AG04450 (cell line): Measurements from ENCODE around the gene ERN1. TPM values are rescaled to one million over a fixed set of nuclear protein-coding genes. Genes with fewer than 3 reads are reported as not detected.

Experiments used
- CTCF ChIA-PET: fragments of 300-600, 350-600 bp; formaldehyde crosslinking; extraction: SDS; loops from one replicate; lab custom pipeline; 2022; ENCODE audit warnings: antibody characterized with exemption, inconsistent platforms; lab: Charles Lee
- POLR2A ChIA-PET: fragments of 350-600 bp; formaldehyde crosslinking; extraction: SDS; loops from one replicate; lab custom pipeline; 2021; ENCODE audit warnings: antibody characterized with exemption, inconsistent platforms; lab: Yijun Ruan, JAX
- DNase-seq: peaks from one replicate; pipeline ENCODE4 v3.0.0-alpha.2; 2011; ENCODE audit warnings: low read depth, low spot score
- H3K27ac ChIP-seq: one replicate; pipeline ENCODE4 v1.5.1; 2012; ENCODE audit warnings: low read depth, low read length, control low read depth
- H3K27me3 ChIP-seq: one replicate; pipeline ENCODE4 v1.6.0; 2012; ENCODE audit warnings: low read length; ENCODE audit not compliant: control insufficient read depth, insufficient read depth
- H3K4me3 ChIP-seq: 2 replicates; pipeline ENCODE4 v1.5.1; 2011; ENCODE audit warnings: mild to moderate bottlenecking, low read depth, low read length, control low read depth
- H3K9me3 ChIP-seq: 2 replicates; pipeline ENCODE4 v1.5.1; 2012; ENCODE audit warnings: low read length; ENCODE audit not compliant: control insufficient read depth, insufficient read depth
- CTCF ChIP-seq: IDR thresholded peaks from 2 replicates; pipeline ENCODE4 v1.5.1; 2011; ENCODE audit warnings: low read depth, low read length, control low read depth, inconsistent platforms
- polyA plus RNA-seq: library from polyadenylated mRNA; depleted of rRNA; stranded (reverse); fragments of >200 nt; gene quantifications from 2 replicates; pipeline ENCODE4 v1.2.3, GENCODE V29; 2011

The ERN1 gene
- polyA plus RNA-seq, 1 experiment = 4.7 TPM

DNA sequence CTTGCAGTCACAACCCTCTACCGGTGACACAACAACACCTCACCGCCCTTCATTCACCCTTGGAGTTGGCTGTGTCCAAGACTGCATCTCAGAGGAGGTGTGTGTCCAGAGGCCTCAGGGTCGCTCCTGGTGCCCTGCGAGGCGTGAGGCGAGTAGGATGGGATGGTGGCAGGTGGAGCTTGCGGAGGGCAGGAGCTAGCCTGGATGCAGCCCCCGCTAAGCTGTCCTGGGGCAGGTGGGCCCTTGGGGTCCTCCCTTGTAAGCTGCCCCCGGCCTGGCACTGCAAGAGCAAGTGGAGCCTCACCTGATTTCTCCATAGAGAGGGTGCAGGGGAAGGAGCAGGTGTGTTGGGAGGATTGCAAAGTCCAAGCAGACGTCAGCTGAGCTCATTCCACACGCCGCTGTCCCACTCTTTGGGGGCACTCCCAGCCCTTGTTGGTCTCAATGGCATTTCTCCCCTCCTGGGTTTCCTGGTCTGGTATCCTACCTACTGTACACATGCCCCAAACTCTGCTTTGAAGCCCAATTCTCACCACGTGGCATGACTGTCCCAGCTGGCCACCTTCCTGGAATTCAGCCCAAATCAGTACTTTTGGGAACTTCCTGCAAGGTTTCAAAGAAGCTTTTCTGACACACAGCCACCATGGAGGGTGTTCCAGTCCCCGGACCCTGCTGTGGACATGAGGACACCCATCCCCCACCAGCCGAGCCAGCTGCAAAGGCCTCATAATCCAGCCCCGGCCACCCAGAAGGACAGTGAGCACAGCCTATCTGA is 91.4 kb downstream of the ERN1 start:
- CTCF ChIA-PET = interaction anchor here (0.7 to 2.3 kb wide), 3 partner anchors 10 to 95 kb away, joined by 3 to 13 read pairs (median 6); no protein-coding TSS in a partner anchor
- Histone ChIP-seq H3K9me3 (no peaks in the 10 kb centered on the region; the same call in 1 of the 2 replicates), H3K27ac (no peak overlapping the region), H3K27me3 (no peaks in the 10 kb centered on the region), H3K4me3 (no peak overlapping the region)
- no peak for DNase-seq
- POLR2A ChIA-PET = no interaction called here
- TF ChIP-seq CTCF = no peak

DNA sequence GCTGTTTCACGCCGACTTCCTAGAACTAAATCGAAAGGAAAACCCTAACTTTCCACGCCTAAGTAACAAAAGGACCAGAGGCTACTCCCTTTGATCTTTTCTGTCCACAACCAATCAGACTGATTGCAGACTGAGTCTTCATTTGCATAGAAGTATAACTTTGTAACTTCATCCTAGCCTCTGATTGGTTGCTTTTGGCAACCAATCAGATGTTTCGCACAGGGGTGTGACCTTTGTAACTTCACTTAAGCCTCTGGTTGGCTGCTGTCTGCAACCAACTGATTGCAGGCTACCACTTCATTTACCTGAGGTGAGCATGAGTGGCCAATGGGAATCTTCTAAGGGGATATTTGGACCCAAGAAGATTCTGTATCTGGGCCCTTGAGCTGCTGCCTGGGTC is 92.1 kb downstream of the ERN1 start:
- no peak for TF ChIP-seq CTCF
- DNase-seq = no peak
- H3K27ac ChIP-seq = no peak overlapping the region
- H3K9me3 ChIP-seq = no peaks in the 10 kb centered on the region; the same call in 1 of the 2 replicates
- no peaks in the 10 kb centered on the region for H3K27me3 ChIP-seq
- no peak overlapping the region for H3K4me3 ChIP-seq
- CTCF ChIA-PET = interaction anchor here (0.7 to 2.3 kb wide), 2 partner anchors 12 to 96 kb away, joined by 3 to 13 read pairs; no protein-coding TSS in a partner anchor
- POLR2A ChIA-PET = no interaction called here

GRCh38 chr17:64037180-64037579 is 92.8 kb downstream of the ERN1 start:
- no peak for DNase-seq
- H3K9me3 ChIP-seq = no peaks in the 10 kb centered on the region; the same call in 1 of the 2 replicates
- ChIA-PET CTCF (interaction anchor here (2.3 kb wide), 1 partner anchor 96 kb away, joined by 13 read pairs; no protein-coding TSS in a partner anchor), POLR2A (no interaction called here)
- H3K4me3 ChIP-seq = no peak overlapping the region
- H3K27ac ChIP-seq = no peak overlapping the region
- no peaks in the 10 kb centered on the region for H3K27me3 ChIP-seq
- TF ChIP-seq CTCF = no peak

DNA sequence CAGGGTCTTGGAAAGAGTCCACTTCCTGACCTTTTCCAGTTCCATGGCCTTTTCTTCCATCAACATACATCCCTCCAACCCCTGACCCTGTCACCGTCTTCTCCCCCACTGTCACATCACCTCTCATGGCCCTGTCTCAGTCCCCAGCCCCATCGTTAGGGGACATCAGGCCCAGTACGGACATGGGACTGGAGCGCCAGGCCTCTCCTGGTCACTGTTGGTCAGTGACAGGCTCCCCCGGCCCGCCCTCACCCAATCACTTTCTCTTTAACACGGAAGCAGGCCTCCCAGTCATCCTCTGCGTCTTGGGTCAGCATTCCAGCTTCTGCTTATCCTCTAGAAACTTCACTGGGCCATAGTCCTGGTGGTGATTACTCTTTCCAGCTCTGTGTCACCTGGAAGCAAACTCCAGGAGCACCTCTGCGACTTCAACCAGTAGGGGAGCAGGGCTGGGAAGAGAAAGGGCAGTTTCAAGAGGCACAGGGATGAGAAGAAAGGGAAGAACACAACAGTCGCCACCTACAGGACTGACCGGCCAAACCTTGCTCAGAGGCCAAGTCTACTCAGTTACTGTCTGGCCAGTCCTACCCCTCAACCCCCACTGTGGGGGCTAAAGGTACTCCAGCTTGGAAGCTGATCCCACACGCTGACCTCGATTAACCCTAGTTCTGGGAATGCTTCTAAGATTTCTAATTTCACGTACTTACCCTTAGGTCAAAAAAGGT is 93.6 kb downstream of the ERN1 start:
- CTCF ChIA-PET = no interaction called here
- H3K27ac ChIP-seq = no peak overlapping the region
- H3K27me3 ChIP-seq = no peaks in the 10 kb centered on the region
- no peak for TF ChIP-seq CTCF
- H3K4me3 ChIP-seq = no peak overlapping the region
- POLR2A ChIA-PET = no interaction called here
- DNase-seq = no peak
- H3K9me3 ChIP-seq = no peaks in the 10 kb centered on the region
